Measurements from ENCODE around the gene EPS8L3.

- TF ChIP-seq CTCF (IDR thresholded peaks at IDR 0.05; ENCODE audit: low read length) = no peak
- no peak for TF ChIP-seq EZH2phosphoT487 (IDR thresholded peaks at IDR 0.05; ENCODE audit: low read length)
- TF ChIP-seq EZH2 (optimal IDR thresholded peaks at IDR 0.05; ENCODE audit: low read depth, low read length) = no peak
Observed at GRCh38 chr1:109762039-109762585, 1.6 kb downstream of the EPS8L3 start.

Data from MM.1S (cell line).